NCI-H226 (cell line): Measurements from ENCODE around the gene MARCHF3.
"Not testable (repeated sequence)": the region's sequence is repeated elsewhere in the genome, so short reads cannot be mapped to it uniquely, and the experiment has no call there.

ENCODE experiments used
- DNase-seq: peaks from one replicate; pipeline ENCODE4 v3.0.0-alpha.2; 2015

Gene MARCHF3

GRCh38 chr5:126866851-126867636 lies 163.3 kb downstream of the MARCHF3 start:
- DNase-seq = no peak

GRCh38 chr5:126865299-126865698 lies 165.1 kb downstream of the MARCHF3 start:
- DNase-seq = peak; percentile 41

GRCh38 chr5:126864042-126864688 lies 166.2 kb downstream of the MARCHF3 start:
- DNase-seq = no peak

GRCh38 chr5:126863402-126863801 lies 167.0 kb downstream of the MARCHF3 start:
- no peak for DNase-seq

- peak; percentile 81 for DNase-seq
Observed at GRCh38 chr5:126858441-126858840, 171.9 kb downstream of the MARCHF3 start.

- no peak for DNase-seq
Observed at GRCh38 chr5:126857472-126858410, 172.6 kb downstream of the MARCHF3 start.

GRCh38 chr5:126855266-126855665 lies 175.1 kb downstream of the MARCHF3 start:
- no peak for DNase-seq

GRCh38 chr5:126854526-126855110 lies 175.7 kb downstream of the MARCHF3 start:
- DNase-seq = no peak

GRCh38 chr5:126853541-126854307 lies 176.6 kb downstream of the MARCHF3 start:
- DNase-seq = not testable (repeated sequence)

GRCh38 chr5:126852841-126853271 lies 177.5 kb downstream of the MARCHF3 start:
- DNase-seq = no peak

- no peak for DNase-seq
Observed at GRCh38 chr5:126852091-126852571, 178.2 kb downstream of the MARCHF3 start.

- no peak for DNase-seq
Observed at GRCh38 chr5:126851501-126852011, 178.8 kb downstream of the MARCHF3 start.

- DNase-seq = peak; percentile 84
Observed at GRCh38 chr5:126849101-126849678, 181.2 kb downstream of the MARCHF3 start.

- no peak for DNase-seq
Observed at GRCh38 chr5:126848253-126848652, 182.1 kb downstream of the MARCHF3 start.

- no peak for DNase-seq
Observed at GRCh38 chr5:126847826-126848251, 182.5 kb downstream of the MARCHF3 start.

- no peak for DNase-seq
Observed at GRCh38 chr5:126847456-126847820, 182.9 kb downstream of the MARCHF3 start.

- DNase-seq = no peak
Observed at GRCh38 chr5:126846744-126847455, 183.5 kb downstream of the MARCHF3 start.

GRCh38 chr5:126846344-126846743 lies 184.0 kb downstream of the MARCHF3 start:
- no peak for DNase-seq

- not testable (repeated sequence) for DNase-seq
Observed at GRCh38 chr5:126845470-126846070, 184.8 kb downstream of the MARCHF3 start.

- not testable (repeated sequence) for DNase-seq
Observed at GRCh38 chr5:126843375-126843774, 187.0 kb downstream of the MARCHF3 start.
